ENCODE results near the gene SALL2.
A peak's percentile ranks its signal among the peaks of the same experiment; 100 is the strongest.

SALL2 gene

DNA sequence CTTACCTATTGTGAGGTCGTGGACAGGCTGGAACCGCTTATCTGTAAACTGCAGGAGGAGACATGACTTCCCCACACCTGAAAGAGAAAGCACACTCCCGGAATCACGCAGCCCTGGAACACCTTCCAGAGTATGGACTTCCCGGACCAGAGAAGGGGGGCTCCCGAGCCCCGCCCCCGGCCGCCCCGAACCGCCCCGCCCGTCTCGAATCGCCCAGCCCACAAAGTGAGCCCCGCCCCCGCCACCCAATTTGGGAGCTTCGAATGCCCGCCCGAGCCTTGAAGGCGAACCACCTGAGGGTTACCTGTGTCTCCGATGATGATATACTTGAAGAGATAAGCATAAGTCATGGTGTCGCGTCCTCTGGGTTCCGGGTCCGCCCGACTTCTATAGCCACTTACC lies 49.6 kb downstream of the SALL2 start:
- DNase-seq, result peak; percentile 88

DNA sequence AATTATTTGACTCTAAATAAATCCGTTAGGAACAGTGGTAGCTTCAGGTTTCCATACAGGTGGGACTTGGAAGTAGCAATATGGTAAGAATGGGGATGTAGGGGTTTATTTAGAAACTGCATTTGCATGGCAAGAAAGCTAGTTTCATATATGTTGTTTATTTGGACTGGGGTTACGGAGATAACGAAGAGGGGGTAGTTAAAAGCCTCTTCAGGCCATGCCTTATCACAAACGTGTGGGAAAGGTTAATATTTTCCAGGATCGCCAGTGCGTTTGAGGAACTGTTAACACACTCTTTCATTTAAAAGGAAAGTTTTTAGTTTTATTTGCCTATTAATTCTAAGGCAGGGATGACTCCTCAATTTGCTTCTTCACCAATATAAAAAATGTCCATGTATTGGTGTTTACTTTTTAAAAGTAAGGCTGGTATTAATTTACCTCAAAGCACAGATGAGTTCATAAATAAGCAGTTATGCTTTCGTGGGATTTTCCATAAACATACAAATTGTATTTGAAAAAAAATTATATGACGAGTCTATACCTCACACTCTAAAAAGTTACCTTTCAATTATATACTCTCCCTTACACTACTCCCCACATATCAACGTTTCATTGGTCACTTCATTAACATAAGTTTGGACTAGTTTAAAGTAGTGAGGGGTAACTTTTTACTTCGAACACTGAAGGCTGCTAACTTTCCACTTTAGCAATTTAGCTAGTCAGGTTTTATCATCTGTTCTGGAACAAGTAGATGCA lies 50.2 kb downstream of the SALL2 start:
- DNase-seq, result no peak

Measured in stimulated activated CD4-positive, alpha-beta T cell treated with anti-CD3 and anti-CD28 coated beads, Interleukin-15, amount 100 ng/mL, for 24 hours (primary cell).